Left kidney (tissue), 2 donors: ENCODE data around the gene HOXA9. TPM values are rescaled to one million over a fixed set of nuclear protein-coding genes. Genes with fewer than 3 reads are reported as not detected.

Experiments
- DNase-seq: peaks from one replicate; pipeline ENCODE4 v3.0.0-alpha.2; 2013
- polyA plus RNA-seq: library from polyadenylated mRNA; unstranded; fragments of 120-200 nt; gene quantifications from one replicate; pipeline ENCODE4 v1.2.1, GENCODE V29; 2013; ENCODE audit not compliant: insufficient read length

The HOXA9 gene
- polyA plus RNA-seq, 1 donor, result 124 TPM

DNA sequence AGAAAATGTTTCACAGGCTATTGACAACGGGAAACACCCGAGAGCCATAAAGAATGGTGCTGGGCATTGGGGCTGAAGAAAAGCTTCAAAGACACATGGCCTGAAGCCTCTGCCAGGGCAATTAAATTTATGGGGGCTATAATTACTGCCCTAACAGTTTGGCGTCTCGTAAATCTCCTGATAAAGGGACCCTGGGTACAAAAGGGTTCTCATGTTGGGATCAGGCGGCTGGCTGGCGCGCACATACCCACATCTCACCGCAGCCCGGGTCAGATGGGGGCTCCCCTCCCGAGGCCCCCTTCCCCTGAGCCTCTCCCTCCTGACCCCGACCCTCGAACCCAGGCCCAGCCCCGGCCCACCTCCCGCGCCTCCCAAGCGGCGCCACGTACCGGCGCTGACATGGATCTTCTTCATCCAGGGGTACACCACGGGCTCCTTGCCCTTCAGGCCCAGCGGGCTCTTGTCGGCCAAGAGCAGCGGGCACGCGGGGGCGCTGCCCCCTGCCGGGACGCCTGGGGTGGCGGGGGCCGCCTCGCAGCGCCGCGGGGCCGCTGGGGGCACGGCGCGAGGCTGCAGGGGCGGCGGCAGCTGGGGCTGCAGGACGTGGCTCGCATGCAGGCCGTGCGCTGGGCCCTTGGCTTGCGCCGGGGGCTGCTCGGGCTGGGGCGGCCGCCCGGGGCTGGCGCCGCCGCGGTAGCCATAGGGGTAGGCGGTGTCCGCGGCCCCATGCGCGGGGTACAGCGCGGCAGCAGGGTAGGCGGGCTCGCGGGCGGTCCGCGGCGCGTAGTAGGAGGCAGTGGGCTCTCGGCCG is 35.4 kb downstream of the HOXA9 start:
- no peak for DNase-seq

DNA sequence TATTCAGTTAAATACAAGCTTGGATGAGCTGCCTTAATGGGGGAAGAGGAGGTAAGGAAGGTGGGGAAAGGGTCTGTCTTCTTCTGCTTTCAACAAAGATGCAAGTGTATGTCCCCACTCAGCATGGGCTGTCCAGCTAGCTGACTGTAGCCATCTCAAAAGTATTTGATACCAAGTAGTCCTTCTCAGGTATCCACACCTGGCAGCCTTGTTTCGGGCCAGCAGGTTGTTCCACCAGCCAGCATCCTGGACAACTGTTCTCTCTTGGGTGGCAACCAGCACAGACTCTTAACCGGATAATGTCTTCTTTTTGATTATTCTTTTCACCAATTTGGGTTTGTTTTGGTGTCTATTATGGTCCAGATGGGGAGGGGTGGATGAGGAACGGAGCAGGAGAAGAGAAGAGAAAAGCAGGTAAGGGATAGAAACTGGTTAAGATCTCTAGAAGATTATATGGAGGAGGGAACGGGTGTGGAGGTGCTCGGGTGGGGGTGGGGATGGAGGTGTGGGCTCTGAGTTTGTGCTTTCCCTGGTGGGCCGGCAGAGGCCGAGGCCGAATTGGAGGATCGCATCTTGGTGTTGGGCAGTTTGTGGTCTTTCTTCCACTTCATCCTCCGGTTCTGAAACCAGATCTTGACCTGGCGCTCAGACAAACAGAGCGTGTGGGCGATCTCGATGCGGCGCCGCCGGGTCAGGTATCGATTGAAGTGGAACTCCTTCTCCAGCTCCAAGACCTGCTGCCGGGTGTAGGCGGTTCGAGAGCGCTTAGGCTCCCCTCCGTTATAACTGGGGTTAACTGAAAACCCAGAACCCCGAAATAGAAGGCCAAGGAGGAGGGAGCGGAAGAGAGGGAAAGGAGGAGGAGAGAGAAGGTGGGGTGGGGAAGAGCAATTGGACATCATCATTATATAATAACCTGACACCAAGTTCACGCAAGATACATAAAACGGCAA is 36.3 kb downstream of the HOXA9 start:
- no peak for DNase-seq

DNA sequence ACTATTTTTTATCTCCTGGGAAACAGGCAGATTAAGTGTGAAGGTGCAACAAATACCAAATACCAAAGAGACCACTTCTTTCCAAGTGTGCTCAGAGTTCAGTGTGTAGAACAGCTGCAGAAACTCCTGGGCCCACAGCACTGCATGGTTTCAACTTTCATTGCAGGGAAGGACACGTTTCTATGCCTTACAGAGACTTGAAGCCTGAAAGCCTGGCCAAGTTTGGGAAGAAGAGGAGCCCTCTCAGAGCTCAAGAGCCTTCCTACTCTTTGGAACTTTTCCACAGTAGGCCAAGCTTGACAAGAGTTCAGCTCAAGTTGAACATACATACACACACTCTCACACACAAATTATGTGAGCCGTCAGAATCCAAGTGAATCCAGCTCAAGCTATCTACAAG is 37.3 kb downstream of the HOXA9 start:
- DNase-seq, result no peak

DNA sequence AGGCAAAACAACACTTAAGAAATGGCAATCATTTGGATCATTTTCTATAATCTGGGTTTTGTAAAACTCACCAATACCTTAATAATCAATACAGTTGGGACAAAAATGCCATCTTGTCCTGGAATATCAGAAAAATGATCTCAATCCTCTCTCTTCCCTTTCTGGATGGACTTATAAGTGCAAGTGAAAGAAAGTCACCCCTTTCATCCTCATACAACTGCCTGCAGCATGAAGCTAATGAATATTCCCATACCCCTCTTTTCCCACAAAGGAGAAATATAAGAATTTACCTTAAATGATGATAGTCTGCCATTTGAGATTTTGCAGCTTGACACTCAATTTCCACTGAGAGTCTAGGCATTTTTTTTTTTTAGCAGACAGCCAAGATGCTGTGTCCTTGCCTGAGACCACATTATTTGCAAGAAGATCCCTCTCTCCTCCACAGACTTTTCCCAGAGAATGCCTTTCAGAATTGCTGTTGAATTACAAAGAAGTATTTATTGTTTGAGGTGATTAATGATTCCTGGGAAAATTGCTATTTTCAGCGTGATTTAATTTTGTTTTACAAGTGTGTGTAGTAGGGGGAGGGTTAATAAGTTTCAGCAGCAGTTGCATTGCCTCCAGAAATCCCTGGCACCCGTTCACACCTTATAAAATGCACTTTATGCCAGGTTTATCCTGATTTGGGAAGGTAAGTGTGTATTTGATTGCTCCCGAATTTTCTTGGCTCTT is 38.6 kb downstream of the HOXA9 start:
- no peak for DNase-seq

DNA sequence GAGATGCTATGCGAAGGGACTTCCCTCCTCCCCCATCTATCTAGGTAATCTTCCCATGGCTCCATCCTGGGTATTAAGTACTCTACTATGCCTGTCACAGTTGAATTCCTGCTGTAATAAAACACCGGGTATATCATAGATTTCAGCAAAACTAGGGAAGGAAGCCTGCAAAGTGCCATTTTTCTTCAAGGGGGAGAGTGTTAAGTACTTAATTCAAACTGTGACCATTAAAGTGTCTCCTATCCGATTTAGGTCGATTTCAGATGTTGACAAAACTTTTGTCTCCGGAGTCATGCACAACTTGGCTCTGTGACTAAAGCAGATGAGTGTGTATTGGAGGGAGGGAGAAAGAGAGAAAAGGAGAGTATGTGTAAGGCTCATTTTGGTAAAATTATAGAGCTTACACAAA is 39.3 kb downstream of the HOXA9 start:
- no peak for DNase-seq

DNA sequence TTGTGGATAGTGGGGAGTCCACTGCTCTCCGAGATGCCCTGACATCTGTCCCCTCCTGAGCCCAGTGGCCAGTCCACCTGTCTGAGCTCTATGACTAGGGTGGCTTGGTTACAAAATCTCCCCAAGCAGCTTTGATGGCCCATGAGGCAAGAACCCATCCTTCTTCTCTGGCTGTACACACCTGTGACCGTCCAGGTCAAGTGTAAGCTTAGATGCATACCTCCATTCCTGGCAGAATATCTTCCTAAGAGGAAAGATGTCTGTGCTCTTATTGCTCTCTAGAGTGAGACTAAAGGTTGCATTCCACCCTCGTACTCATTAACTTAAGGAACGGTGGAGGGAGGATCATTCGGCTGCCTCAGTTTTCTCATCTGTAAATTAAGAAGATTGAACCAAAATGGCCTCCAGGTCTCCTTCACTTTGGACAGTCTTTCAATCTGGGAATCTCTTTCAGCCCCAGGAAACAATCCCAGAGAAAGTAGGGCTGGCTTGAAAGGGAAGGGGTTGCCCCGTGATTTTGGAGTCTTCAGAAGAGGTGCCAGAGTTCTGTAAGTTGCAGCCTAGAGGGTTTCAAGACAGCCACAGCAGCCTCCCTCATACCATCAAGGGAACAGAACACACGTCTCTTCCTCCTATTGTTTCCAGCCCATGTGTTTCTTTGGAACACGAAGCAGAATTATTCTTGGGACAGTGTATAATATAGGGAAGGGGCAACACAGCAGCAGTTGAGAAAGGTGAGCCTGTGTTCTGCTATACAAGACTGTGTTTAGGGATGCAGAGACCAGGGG is 40.2 kb downstream of the HOXA9 start:
- DNase-seq, result no peak

DNA sequence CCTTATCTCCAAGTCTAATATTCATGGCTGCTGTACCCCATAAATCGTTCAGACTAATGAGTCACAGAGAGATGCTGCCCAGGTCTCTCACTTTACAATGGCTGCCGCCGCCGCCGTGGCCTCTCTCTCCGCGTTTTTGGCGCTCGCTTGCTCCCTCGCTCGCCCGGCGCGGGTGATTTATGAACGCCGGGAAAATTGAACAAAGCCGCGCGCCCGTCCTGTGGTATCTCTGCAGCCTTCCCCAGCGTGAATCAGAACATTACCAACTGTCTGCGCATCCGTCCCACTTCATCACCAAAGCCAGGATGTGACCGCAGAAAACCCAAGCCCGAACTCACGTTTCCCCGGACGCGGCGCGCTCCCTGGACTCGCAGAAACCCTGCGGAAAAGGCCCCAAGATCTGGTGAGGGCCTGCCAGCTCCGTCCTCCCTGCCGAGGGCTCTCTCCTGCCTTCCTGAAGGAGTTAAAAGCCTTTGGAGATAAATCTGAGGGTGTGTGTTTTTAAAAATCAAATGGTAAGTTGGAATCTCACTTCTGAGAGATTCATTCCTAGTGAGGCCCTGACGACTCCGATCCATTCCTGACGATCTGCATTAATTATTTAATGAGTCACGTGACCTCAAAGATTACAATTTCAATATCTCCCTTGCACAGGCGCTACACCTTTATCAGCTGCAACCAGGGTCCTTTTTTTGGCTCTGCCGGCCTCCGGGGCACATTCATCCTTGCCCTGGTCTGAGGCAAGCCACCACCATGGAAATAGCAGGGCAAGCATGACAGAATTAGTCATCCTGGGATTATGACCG is 41.0 kb downstream of the HOXA9 start:
- no peak for DNase-seq

DNA sequence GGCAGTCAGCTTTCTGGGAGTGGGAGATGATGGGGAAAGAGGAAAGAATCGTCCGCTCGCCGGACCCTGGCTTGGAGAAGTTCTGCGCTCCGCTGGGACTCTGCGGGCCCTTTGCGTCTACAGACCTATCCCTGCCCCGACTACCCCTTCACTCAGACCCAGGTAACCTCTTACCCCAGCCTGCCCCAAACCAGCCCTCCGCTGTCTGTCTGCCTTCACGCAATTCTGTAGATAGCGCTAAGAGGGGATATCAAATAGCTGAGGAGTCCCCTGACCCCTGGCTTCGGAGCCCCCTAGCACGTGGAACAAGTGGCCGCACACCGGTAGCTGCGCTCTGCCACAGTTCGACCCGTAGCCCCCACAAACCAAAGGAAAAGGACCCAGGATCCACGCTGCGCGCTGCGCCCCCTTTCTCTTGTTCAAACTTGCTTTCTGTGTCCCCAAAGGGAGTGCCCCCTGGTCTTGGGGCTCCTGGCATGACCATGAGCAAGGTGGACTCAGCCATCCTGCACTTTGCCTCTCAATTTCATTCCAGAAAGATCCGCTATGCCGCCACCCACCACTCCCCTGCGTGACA is 41.8 kb downstream of the HOXA9 start:
- no peak for DNase-seq

DNA sequence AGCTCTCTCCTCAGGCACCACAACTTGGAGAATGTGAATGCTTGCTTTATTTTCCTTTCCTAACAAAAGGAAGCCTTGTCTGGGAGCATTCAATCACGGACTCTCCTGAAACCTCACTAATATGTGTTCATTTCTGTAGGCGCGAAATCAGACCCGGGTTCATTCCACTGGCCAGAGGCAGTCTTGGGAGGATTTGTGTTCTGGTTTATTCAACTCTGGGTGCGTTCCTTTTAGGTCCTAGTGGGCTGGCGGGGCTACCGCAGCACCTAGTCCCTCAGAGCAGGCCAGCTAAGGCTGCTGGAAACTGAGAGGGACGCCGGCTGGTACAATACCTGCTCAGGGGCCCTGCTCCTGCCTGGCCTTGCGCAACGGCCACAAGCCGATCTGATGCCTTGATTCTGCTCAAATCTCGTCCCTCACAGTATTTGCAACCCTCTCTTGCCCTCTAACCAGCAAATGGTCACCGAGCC is 42.3 kb downstream of the HOXA9 start:
- no peak for DNase-seq

DNA sequence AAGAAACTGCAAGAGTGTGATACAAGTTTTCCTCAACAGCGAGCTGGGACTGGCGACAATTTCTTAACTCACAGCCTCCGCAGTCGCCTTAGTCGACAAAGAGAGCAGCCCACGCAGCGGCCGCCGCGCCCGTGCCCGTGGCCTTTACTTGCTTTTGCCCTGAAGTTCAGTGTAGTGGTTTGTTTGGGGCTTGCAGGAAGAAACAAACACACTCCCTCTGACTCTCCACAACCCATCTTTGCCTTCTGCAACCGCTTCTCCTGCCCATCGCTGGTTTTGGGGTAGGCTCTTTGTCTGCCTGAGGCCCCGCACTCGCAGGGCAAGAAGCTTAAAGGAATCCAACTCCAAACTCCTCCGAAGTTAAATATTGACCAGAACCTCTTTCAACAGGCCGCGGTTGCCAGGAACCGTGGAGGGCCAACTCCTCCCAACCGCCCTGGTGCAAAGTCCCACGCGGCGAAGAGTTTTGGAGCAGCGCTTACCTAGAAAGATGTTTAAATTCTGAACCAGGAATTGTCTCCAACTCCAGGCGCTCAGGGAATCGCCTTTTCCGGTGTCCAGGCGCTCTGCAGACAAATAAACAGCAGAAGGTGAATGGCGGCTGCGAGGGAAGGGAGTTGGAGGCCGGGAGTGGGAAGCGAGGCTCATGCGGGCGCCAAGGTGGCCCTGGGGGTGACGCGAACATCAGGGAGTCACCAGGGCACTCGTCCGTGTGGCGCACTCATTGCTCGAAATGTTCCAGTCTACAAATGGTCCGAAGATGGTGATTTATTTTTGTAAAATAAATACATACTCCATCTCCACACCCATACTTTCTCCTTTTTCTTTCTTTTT is 43.0 kb downstream of the HOXA9 start:
- DNase-seq, result no peak

DNA sequence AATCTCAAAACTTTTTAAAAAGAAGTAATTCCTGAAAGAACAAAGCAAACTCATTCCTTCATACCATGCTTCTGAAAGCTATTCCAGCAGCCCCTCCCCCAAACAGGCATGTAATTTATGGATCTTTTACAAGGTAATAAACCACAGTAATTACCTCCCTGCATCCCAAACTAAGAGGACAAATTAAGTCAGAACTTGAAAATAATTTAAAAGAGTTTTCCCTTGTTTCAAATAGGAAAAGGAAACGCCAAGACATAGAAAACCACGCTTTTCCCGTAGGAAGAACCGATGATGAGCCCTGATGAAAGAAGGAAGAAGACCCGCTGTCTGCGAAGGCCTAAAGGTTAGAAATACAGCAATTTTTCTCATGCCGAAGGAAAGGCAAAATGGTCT is 43.7 kb downstream of the HOXA9 start:
- DNase-seq, result no peak

DNA sequence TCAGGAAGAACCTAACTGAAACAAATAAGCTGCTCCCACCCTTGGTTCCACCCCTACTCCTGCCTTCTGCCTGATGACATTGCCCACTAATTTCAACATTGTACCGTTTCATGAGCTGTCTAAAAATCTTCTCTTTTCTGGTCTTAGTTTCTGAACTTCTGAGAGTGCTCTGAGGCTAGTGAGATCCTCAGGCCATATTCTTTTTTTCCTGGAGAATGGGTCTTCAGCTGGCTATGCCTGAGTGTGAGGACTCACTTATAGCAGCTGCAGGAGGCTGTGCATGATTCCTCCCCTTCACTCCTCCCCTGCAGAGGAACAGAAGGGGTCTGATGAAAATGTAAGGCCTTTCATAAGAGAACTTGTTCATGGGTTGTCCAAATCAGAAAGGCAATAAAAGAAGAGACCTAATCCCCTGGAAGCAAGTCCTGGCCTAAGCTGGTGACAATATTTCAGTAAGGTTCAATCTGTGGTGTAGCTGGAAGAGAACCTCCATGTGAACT is 45.9 kb downstream of the HOXA9 start:
- no peak for DNase-seq

DNA sequence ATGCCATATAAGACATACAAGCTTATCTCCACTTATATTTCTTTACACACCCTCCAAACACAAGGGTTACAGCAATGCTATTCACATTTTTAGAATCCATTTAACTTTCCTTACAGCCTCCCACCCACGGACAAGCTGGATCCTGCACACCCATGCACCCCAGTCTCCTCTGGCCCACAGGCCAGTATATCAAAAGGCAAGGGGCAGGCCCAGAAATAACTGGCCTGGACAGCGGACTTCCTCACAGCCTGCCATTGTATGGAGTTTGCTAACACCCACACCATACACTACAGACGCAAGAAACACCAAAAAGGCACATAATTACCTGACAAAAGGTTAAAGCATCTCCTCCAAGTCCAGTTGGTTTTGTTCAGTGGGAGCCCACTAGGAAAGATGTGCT is 46.8 kb downstream of the HOXA9 start:
- DNase-seq, result no peak

DNA sequence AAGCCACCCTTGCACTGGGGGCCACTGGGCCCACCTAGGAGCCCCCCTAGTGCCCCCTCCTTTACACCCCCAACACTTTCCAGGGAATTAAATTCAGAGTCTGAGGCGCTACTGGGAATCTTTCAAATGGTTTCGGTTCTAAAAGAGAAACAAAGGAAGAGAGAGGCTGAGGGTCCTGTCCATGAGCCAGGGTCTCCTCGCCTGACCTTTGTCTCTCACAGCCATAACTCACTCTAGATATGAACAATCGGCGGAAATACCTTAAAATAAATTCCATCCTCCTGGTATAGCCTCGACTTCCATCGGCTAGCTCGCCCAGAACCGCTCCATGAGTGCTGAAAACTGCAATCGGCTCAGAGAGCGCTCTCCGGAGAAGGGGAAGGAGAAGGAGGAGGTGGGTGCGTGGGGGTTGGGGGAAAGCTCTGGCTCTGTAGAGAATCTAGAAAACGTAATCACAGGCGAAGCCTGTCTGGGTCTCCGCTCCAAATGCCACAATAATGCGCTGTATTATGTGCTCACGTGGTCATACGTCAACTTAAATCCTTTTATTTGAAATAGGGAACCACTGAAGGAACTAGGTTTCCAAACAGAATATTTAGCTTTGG is 47.3 kb downstream of the HOXA9 start:
- DNase-seq, result no peak

DNA sequence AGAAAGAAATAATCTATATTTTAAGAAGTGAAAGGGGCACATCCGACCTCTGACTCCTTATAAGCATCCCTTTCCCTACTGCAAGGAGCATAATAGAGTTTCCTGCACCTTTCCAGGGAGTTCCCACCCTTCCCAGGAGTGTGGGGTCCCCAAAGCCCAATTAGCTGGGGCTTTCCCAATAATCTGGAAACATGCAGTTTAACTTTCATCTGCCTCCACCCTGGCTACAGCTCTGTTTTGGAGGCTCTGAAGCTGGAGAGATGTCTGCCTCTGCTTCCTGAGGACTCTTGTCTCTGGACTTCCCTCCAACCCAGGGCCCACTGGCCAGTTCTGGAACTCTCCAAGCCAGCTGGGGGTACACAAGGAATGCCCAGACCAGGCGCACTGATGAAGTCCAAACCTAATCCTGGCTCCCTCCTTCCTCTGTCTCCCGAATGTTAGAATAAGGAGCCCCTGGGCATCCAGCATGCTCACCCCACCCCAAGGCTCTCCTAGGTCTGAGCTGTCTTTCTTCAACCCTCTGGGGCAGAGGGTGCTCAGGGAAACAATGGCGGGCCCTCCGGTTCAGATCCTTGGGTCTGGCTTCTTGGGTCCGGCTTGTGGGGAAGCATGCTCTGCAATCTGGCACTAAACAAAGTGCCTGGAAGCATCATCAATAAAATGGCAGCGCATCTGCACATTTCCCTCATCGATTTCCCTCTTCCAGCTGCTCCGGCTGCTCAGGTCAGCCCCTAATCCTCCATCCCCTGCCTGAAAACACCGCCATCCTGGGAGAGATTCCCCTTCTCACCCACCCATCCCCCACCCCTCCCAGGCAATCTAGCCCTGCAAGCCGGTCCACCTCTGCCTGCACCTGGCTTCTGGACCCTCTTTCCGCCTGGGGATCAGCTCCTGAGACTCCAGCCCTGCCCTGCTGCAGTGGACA is 48.1 kb downstream of the HOXA9 start:
- no peak for DNase-seq

DNA sequence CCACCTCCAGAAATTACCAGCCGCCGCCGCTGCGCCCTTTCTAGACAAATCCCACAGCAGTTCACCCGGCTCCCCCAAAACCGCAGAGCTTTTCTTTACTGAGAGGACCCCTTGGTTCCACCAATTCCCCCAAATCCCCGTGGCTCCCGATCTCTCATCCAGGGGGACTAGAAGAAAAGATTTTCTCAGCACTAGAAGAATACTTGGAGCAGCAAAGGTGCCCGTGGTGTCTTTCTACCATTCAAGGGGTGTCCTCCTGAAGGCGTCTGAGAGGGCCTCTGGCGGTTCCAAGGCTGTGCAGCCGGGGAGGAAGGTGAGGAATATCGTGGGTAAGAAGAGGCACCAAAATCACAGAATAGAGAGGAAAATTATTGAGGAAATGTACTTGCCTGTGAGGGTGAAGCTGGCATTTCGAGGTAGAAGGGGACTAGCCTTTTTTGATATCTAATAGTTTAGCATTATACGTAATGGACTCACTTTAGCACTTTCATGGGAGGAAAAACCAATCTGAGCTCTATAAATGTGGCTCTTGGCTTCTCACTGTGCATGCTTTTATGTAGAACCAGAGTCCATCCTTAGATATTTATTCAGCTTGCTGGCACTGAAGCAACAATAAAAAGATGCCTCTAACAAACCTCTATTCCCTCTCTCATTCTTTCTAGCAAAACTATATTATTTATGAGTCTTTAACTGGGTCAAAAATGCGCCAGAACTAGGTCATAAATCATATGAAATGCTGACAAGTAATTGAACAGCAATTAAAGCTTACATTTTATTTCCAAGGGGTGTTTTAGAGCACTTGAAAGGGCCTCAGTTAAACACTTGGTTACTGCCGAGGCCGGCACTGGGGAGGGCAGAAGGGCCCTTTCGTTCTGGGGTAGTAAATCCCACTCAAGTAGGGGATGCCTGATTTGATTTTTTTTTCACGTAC is 49.0 kb downstream of the HOXA9 start:
- no peak for DNase-seq
